HepG2 (cell line): ENCODE measurements around the gene ATF7IP.

Experiments used
- FOXK2 ChIP-seq: fragments of 450-650 bp; IDR thresholded peaks from 2 replicates; pipeline ENCODE4 v1.6.1; 2016
- KDM1A ChIP-seq: IDR thresholded peaks from 2 replicates; pipeline ENCODE4 v1.6.1; 2016; ENCODE audit warnings: missing compliant biosample characterization
- RAD21 ChIP-seq: fragments of 450-650 bp; formaldehyde crosslinking; IDR thresholded peaks from 2 replicates; pipeline ENCODE4 v1.5.0; 2020; ENCODE audit warnings: mild to moderate bottlenecking
- SATB2 ChIP-seq: sonication (generic); formaldehyde crosslinking; IDR thresholded peaks from 2 replicates; pipeline ENCODE4 v1.5.0; 2020; ENCODE audit warnings: missing genetic modification reagents
- THAP11 ChIP-seq: IDR thresholded peaks from 2 replicates; pipeline ENCODE4 v1.6.1; 2016; ENCODE audit warnings: missing biosample characterization, missing genetic modification reagents
- TF ChIP-seq, protein P1 (sequence below): sonication (generic); formaldehyde crosslinking; IDR thresholded peaks from 2 replicates; pipeline ENCODE4 v1.4.0; 2020; ENCODE audit warnings: low read depth, missing genetic modification reagents
- TF ChIP-seq, protein P2 (sequence below): sonication (generic); formaldehyde crosslinking; conservative IDR thresholded peaks from 2 replicates; pipeline ENCODE4 v1.4.0; 2020; ENCODE audit warnings: missing genetic modification reagents
- TF ChIP-seq, protein P3 (sequence below): sonication (generic); formaldehyde crosslinking; IDR thresholded peaks from 2 replicates; pipeline ENCODE4 v1.8.0; 2022; ENCODE audit warnings: missing genetic modification reagents, mild to moderate bottlenecking, borderline replicate concordance
- TF ChIP-seq, protein P4 (sequence below): sonication (generic); formaldehyde crosslinking; IDR thresholded peaks from 2 replicates; pipeline ENCODE4 v1.5.0; 2020; ENCODE audit warnings: mild to moderate bottlenecking, missing genetic modification reagents, moderate library complexity

DNA sequence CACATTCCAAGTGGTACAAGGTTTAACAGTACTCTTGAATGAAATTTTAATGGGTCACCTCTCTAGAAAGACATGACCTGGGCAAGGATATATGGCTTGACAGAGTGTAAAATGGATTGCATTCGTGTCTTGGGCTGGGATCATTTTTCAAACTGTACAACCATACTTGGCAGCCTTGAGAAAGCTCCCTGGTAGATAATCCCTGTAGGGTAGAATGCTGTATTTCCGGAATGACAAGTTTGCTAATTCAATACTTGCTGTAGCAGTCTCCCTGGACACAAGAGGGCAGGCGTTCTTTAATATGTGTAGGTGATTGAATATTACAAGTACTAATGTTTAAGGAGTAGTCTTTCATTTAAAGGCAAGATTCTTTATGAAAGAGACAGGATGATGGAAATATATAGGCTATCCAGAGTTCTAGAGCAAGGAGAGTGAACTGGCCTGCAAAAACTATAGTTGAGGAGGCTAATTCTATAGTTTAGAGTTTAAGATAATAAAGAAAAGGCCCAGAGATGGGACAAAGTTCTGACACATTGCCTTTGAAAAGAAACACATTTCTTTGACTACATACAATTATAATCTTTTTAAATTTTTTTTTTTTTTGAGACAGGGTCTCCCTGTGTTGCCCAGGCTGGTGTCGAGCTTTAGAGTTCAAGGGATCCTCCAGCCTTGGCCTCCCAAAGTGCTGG is 148.8 kb downstream of the ATF7IP start:
- TF ChIP-seq THAP11 (CRISPR knock-in tag) (no peak), RAD21 (no peak), FOXK2 (no peak), KDM1A (CRISPR knock-in tag) (no peak), SATB2 (CRISPR knock-in tag) (no peak)
- TF ChIP-seq, protein P1, sequence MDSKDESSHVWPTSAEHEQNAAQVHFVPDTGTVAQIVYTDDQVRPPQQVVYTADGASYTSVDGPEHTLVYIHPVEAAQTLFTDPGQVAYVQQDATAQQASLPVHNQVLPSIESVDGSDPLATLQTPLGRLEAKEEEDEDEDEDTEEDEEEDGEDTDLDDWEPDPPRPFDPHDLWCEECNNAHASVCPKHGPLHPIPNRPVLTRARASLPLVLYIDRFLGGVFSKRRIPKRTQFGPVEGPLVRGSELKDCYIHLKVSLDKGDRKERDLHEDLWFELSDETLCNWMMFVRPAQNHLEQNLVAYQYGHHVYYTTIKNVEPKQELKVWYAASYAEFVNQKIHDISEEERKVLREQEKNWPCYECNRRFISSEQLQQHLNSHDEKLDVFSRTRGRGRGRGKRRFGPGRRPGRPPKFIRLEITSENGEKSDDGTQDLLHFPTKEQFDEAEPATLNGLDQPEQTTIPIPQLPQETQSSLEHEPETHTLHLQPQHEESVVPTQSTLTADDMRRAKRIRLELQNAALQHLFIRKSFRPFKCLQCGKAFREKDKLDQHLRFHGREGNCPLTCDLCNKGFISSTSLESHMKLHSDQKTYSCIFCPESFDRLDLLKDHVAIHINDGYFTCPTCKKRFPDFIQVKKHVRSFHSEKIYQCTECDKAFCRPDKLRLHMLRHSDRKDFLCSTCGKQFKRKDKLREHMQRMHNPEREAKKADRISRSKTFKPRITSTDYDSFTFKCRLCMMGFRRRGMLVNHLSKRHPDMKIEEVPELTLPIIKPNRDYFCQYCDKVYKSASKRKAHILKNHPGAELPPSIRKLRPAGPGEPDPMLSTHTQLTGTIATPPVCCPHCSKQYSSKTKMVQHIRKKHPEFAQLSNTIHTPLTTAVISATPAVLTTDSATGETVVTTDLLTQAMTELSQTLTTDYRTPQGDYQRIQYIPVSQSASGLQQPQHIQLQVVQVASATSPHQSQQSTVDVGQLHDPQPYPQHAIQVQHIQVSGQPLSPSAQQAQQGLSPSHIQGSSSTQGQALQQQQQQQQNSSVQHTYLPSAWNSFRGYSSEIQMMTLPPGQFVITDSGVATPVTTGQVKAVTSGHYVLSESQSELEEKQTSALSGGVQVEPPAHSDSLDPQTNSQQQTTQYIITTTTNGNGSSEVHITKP = no peak
- TF ChIP-seq, protein P2, sequence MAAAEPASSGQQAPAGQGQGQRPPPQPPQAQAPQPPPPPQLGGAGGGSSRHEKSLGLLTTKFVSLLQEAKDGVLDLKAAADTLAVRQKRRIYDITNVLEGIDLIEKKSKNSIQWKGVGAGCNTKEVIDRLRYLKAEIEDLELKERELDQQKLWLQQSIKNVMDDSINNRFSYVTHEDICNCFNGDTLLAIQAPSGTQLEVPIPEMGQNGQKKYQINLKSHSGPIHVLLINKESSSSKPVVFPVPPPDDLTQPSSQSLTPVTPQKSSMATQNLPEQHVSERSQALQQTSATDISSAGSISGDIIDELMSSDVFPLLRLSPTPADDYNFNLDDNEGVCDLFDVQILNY = no peak
- TF ChIP-seq, protein P3, sequence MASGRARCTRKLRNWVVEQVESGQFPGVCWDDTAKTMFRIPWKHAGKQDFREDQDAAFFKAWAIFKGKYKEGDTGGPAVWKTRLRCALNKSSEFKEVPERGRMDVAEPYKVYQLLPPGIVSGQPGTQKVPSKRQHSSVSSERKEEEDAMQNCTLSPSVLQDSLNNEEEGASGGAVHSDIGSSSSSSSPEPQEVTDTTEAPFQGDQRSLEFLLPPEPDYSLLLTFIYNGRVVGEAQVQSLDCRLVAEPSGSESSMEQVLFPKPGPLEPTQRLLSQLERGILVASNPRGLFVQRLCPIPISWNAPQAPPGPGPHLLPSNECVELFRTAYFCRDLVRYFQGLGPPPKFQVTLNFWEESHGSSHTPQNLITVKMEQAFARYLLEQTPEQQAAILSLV (CRISPR knock-in tag) = no peak
- TF ChIP-seq, protein P4, sequence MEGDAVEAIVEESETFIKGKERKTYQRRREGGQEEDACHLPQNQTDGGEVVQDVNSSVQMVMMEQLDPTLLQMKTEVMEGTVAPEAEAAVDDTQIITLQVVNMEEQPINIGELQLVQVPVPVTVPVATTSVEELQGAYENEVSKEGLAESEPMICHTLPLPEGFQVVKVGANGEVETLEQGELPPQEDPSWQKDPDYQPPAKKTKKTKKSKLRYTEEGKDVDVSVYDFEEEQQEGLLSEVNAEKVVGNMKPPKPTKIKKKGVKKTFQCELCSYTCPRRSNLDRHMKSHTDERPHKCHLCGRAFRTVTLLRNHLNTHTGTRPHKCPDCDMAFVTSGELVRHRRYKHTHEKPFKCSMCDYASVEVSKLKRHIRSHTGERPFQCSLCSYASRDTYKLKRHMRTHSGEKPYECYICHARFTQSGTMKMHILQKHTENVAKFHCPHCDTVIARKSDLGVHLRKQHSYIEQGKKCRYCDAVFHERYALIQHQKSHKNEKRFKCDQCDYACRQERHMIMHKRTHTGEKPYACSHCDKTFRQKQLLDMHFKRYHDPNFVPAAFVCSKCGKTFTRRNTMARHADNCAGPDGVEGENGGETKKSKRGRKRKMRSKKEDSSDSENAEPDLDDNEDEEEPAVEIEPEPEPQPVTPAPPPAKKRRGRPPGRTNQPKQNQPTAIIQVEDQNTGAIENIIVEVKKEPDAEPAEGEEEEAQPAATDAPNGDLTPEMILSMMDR (CRISPR knock-in tag) = peak; percentile 29
